NCI-H146 (cell line): ENCODE results near the gene CRIP2.

ENCODE experiments used
- DNase-seq: peaks from one replicate; lab custom pipeline; 2025; lab: John Stamatoyannopoulos, UW

The CRIP2 gene

GRCh38 chr14:105444859-105445258, 29.8 kb upstream of the CRIP2 start:
- no peak for DNase-seq

- DNase-seq = no peak
These were observed 29.3 kb upstream of the CRIP2 start for GRCh38 chr14:105445290-105445689.

- no peak for DNase-seq
These were observed 28.4 kb upstream of the CRIP2 start for GRCh38 chr14:105445901-105446845.

- no peak for DNase-seq
These were observed 27.6 kb upstream of the CRIP2 start for GRCh38 chr14:105446971-105447370.

GRCh38 chr14:105447651-105448640, 26.7 kb upstream of the CRIP2 start:
- DNase-seq = peak; percentile 88

GRCh38 chr14:105448706-105449111, 25.9 kb upstream of the CRIP2 start:
- DNase-seq = peak; percentile 31

- no peak for DNase-seq
These were observed 25.1 kb upstream of the CRIP2 start for GRCh38 chr14:105449276-105450122.

GRCh38 chr14:105450123-105450505, 24.5 kb upstream of the CRIP2 start:
- no peak for DNase-seq

GRCh38 chr14:105450864-105451720, 23.5 kb upstream of the CRIP2 start:
- no peak for DNase-seq

- DNase-seq = no peak
These were observed 21.7 kb upstream of the CRIP2 start for GRCh38 chr14:105452963-105453362.

GRCh38 chr14:105453847-105454246, 20.8 kb upstream of the CRIP2 start:
- DNase-seq = no peak

GRCh38 chr14:105455086-105455640, 19.5 kb upstream of the CRIP2 start:
- DNase-seq = no peak

- no peak for DNase-seq
These were observed 18.6 kb upstream of the CRIP2 start for GRCh38 chr14:105455766-105456660.

- DNase-seq = no peak
These were observed 17.6 kb upstream of the CRIP2 start for GRCh38 chr14:105456736-105457617.

GRCh38 chr14:105458010-105458409, 16.6 kb upstream of the CRIP2 start:
- no peak for DNase-seq

GRCh38 chr14:105458571-105458970, 16.1 kb upstream of the CRIP2 start:
- DNase-seq = no peak

GRCh38 chr14:105460116-105460515, 14.5 kb upstream of the CRIP2 start:
- DNase-seq = no peak

GRCh38 chr14:105460616-105461015, 14.0 kb upstream of the CRIP2 start:
- no peak for DNase-seq
